Osteoblast (primary cell): ENCODE data around the gene RASSF5. TPM values are rescaled to one million over a fixed set of nuclear protein-coding genes. Genes with fewer than 3 reads are reported as not detected.

Source experiments
- DNase-seq: peaks from one replicate; pipeline ENCODE4 v3.0.0; 2011; ENCODE audit warnings: low spot score, mixed read lengths; ENCODE audit not compliant: insufficient read length; ENCODE audit errors: missing footprints
- H2AFZ ChIP-seq: 2 replicates; pipeline ENCODE4 v1.6.0; 2011; ENCODE audit warnings: mild to moderate bottlenecking, low read length
- H3K27ac ChIP-seq: 2 replicates; pipeline ENCODE4 v1.5.1; 2011; ENCODE audit warnings: mild to moderate bottlenecking, low read depth, low read length, moderate library complexity
- H3K27me3 ChIP-seq: 2 replicates; pipeline ENCODE4 v1.6.0; 2012; ENCODE audit warnings: mild to moderate bottlenecking, control low read depth, inconsistent platforms, low read length, moderate library complexity; ENCODE audit not compliant: insufficient read depth
- H3K36me3 ChIP-seq: 2 replicates; pipeline ENCODE4 v1.5.1; 2011; ENCODE audit warnings: mild to moderate bottlenecking, low read length, control low read depth, moderate library complexity; ENCODE audit not compliant: insufficient read depth
- H3K4me1 ChIP-seq: 2 replicates; pipeline ENCODE4 v1.5.1; 2011; ENCODE audit warnings: mild to moderate bottlenecking, low read length, control low read depth, moderate library complexity; ENCODE audit not compliant: insufficient read depth
- H3K4me2 ChIP-seq: 2 replicates; pipeline ENCODE4 v1.6.0; 2011; ENCODE audit warnings: mild to moderate bottlenecking, low read length; ENCODE audit not compliant: insufficient read depth
- H3K4me3 ChIP-seq: fragments of 200-600 bp; sonication (generic); 3 replicates; pipeline ENCODE4 v1.5.1; 2012; ENCODE audit warnings: mild to moderate bottlenecking, low read length, inconsistent platforms; ENCODE audit not compliant: insufficient read depth
- H3K79me2 ChIP-seq: 2 replicates; pipeline ENCODE4 v1.6.0; 2012; ENCODE audit warnings: mild to moderate bottlenecking, low read length, control low read depth, inconsistent platforms; ENCODE audit not compliant: insufficient read depth
- H3K9me3 ChIP-seq: 2 replicates; pipeline ENCODE4 v1.5.1; 2011; ENCODE audit warnings: low read depth, low read length, control low read depth
- H4K20me1 ChIP-seq: 2 replicates; pipeline ENCODE4 v1.6.0; 2012; ENCODE audit warnings: mild to moderate bottlenecking, low read length, control low read depth; ENCODE audit not compliant: insufficient read depth
- CTCF ChIP-seq: IDR thresholded peaks from 2 replicates; pipeline ENCODE4 v1.5.1; 2011; ENCODE audit warnings: mild to moderate bottlenecking, low read depth, low read length, moderate library complexity; ENCODE audit errors: extremely low read depth
- total RNA-seq: library from RNA; depleted of rRNA; stranded (reverse); fragments of >200 nt; gene quantifications from 2 replicates; pipeline ENCODE4 v1.2.3, GENCODE V29; 2012

Gene RASSF5
- total RNA-seq, 1 donor, result 0.72 TPM

GRCh38 chr1:206476058-206476457 is 31.3 kb upstream of the RASSF5 start:
- Histone ChIP-seq H2AFZ (no peak overlapping the region), H3K4me3 (no peak overlapping the region), H3K36me3 (peaks cover 45% of the 10 kb centered on the region)

GRCh38 chr1:206476591-206476990 is 30.7 kb upstream of the RASSF5 start:
- Histone ChIP-seq H3K27me3 (no peaks in the 10 kb centered on the region), H2AFZ (no peak overlapping the region), H3K27ac (no peak overlapping the region), H3K9me3 (no peaks in the 10 kb centered on the region), H3K4me2 (no peak overlapping the region), H3K36me3 (peaks cover 45% of the 10 kb centered on the region), H3K4me1 (peaks cover 26% of the 10 kb centered on the region), H3K79me2 (peaks cover 1% of the 10 kb centered on the region), H4K20me1 (peaks cover 7% of the 10 kb centered on the region), H3K4me3 (no peak overlapping the region)
- no peak for TF ChIP-seq CTCF
- DNase-seq, result no peak

More at GRCh38 chr1:206476058-206476457, 31.3 kb upstream of the RASSF5 start:
- Histone ChIP-seq H3K4me2 (no peak overlapping the region), H3K9me3 (no peaks in the 10 kb centered on the region), H4K20me1 (peaks cover 7% of the 10 kb centered on the region), H3K27me3 (no peaks in the 10 kb centered on the region), H3K4me1 (peaks cover 26% of the 10 kb centered on the region), H3K79me2 (peaks cover 7% of the 10 kb centered on the region), H3K27ac (no peak overlapping the region)
- DNase-seq, result no peak
- no peak for TF ChIP-seq CTCF

GRCh38 chr1:206477110-206477509 is 30.2 kb upstream of the RASSF5 start:
- Histone ChIP-seq H3K4me1 (peaks cover 21% of the 10 kb centered on the region), H3K4me2 (no peak overlapping the region), H2AFZ (no peak overlapping the region), H4K20me1 (peaks cover 9% of the 10 kb centered on the region), H3K79me2 (no peaks in the 10 kb centered on the region), H3K9me3 (no peaks in the 10 kb centered on the region), H3K36me3 (peaks cover 47% of the 10 kb centered on the region), H3K27ac (no peak overlapping the region), H3K27me3 (no peaks in the 10 kb centered on the region), H3K4me3 (no peak overlapping the region)
- no peak for TF ChIP-seq CTCF
- DNase-seq, result no peak

- Histone ChIP-seq H3K27ac (no peak overlapping the region), H3K79me2 (no peaks in the 10 kb centered on the region), H3K4me2 (no peak overlapping the region), H3K4me1 (peaks cover 14% of the 10 kb centered on the region), H3K4me3 (no peak overlapping the region), H3K27me3 (no peaks in the 10 kb centered on the region), H2AFZ (no peak overlapping the region), H3K9me3 (no peaks in the 10 kb centered on the region), H3K36me3 (peaks cover 54% of the 10 kb centered on the region), H4K20me1 (peaks cover 9% of the 10 kb centered on the region)
- TF ChIP-seq CTCF, result no peak
- DNase-seq, result peak; percentile 71
These were observed 29.6 kb upstream of the RASSF5 start for GRCh38 chr1:206477581-206478380.
